ENCODE results near the gene ANKRD6.
A peak's percentile ranks its signal among the peaks of the same experiment; 100 is the strongest.
"Not testable (repeated sequence)": the region's sequence is repeated elsewhere in the genome, so short reads cannot be mapped to it uniquely, and the experiment has no call there.

DNA sequence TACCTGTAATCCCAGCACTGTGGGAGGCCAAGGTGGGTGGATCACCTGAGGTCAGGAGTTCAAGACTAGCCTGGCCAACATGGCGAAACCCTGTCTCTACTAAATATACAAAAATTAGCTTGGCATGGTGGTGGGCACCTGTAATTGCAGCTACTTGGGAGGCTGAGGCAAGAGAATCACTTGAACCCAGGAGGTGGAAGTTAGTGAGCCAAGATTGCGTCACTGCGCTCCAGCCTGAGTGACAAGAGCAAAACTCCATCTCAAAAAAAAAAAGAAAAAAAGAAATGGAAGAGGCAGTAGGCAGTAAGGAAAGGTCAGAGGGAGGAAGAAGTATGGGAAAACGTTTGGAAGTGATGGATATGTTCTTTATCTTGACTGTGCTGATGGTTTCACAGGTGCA is 35.1 kb upstream of the ANKRD6 start:
- TF ChIP-seq, protein P1, sequence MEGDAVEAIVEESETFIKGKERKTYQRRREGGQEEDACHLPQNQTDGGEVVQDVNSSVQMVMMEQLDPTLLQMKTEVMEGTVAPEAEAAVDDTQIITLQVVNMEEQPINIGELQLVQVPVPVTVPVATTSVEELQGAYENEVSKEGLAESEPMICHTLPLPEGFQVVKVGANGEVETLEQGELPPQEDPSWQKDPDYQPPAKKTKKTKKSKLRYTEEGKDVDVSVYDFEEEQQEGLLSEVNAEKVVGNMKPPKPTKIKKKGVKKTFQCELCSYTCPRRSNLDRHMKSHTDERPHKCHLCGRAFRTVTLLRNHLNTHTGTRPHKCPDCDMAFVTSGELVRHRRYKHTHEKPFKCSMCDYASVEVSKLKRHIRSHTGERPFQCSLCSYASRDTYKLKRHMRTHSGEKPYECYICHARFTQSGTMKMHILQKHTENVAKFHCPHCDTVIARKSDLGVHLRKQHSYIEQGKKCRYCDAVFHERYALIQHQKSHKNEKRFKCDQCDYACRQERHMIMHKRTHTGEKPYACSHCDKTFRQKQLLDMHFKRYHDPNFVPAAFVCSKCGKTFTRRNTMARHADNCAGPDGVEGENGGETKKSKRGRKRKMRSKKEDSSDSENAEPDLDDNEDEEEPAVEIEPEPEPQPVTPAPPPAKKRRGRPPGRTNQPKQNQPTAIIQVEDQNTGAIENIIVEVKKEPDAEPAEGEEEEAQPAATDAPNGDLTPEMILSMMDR (IDR thresholded peaks at IDR 0.05), result peak in 1 of 6 experiments; percentile 1
- not testable (repeated sequence) for TF ChIP-seq POLR2A (IDR thresholded peaks at IDR 0.05)
